HepG2 (cell line): ENCODE data around the gene USP43. TPM values are rescaled to one million over a fixed set of nuclear protein-coding genes. Genes with fewer than 3 reads are reported as not detected.

Source experiments
- ATAC-seq: fragments of 200-7000 bp; cut with Tn5 transposase; 3 replicates; pipeline ENCODE4 v1.9.1; 2020; ENCODE audit warnings: mild to moderate bottlenecking, moderate library complexity
- BruUV-seq: library from RNA; stranded (reverse); fragments of 400-500 nt; replicated peaks from 2 replicates; lab custom pipeline; 2021; lab: Mats Ljungman, UMichigan
- CTCF ChIA-PET: fragments of 300-600 bp; formaldehyde crosslinking; extraction: SDS; loops from one replicate; lab custom pipeline; 2021; ENCODE audit warnings: low total read pairs, inconsistent platforms, low intra/inter-chr PET ratio; lab: Yijun Ruan, JAX
- POLR2A ChIA-PET: fragments of 350-600 bp; sonication (Branson Sonifier 250); formaldehyde crosslinking; loops from one replicate; lab custom pipeline; 2020; ENCODE audit warnings: antibody characterized with exemption, inconsistent platforms; lab: Yijun Ruan, JAX
- DNase-seq: peaks from one replicate; pipeline ENCODE4 v3.0.0-alpha.2; 2015; ENCODE audit warnings: low spot score
- FAIRE-seq: peaks from 3 replicates; lab custom pipeline; 2011; peaks lifted over from hg19 to GRCh38; lab: Jason Lieb, UNC
- H2AFZ ChIP-seq: one replicate; pipeline ENCODE4 v1.6.1; 2011; ENCODE audit warnings: low read length, inconsistent platforms
- H3K27ac ChIP-seq: fragments of 300-600 bp; 3 replicates; pipeline ENCODE4 v1.8.0; 2011; ENCODE audit warnings: mixed run types, mild to moderate bottlenecking, mixed read lengths, low read length, inconsistent platforms; ENCODE audit not compliant: insufficient read depth; ENCODE audit errors: extremely low read length
- H3K27me3 ChIP-seq, 2 experiments: fragments of 200-600 bp in 1 of 2; 2 replicates in 1 of 2; 3 replicates in 1 of 2; pipeline versions ENCODE4 v1.6.0 to v1.8.0; 2011; ENCODE audit warnings: low read length in 2 of 2, mild to moderate bottlenecking in 2 of 2, moderate library complexity in 2 of 2, inconsistent platforms in 1 of 2; ENCODE audit not compliant: insufficient read depth in 2 of 2, control insufficient read depth in 1 of 2
- H3K36me3 ChIP-seq, 2 experiments: fragments of 200-600 bp in 1 of 2; replicated peaks in 1 of 2; 2 replicates in 1 of 2; 3 replicates in 1 of 2; pipeline versions ENCODE4 v1.5.1 to v1.8.0; 2011; ENCODE audit warnings: low read length in 2 of 2, inconsistent platforms in 1 of 2; ENCODE audit not compliant: insufficient read depth in 2 of 2, control insufficient read depth in 1 of 2
- H3K4me1 ChIP-seq: 2 replicates; pipeline ENCODE4 v1.5.1; 2012; ENCODE audit warnings: low read length, inconsistent platforms; ENCODE audit not compliant: insufficient read depth
- H3K4me2 ChIP-seq: 2 replicates; pipeline ENCODE4 v1.6.0; 2011; ENCODE audit warnings: low read depth, low read length, inconsistent platforms
- H3K4me3 ChIP-seq, 3 experiments: fragments of 200-600 bp in 1 of 3; sonication (generic), shearing (Covaris generic) in 1 of 3; replicated peaks in 1 of 3; 2 replicates each; pipeline ENCODE4 v1.5.1; 2011 to 2016; ENCODE audit warnings: low read length in 3 of 3, inconsistent platforms in 2 of 3, low read depth in 2 of 3, mild to moderate bottlenecking in 2 of 3, control low read depth in 1 of 3, mixed read lengths in 1 of 3; ENCODE audit not compliant: insufficient read depth in 1 of 3
- H3K79me2 ChIP-seq: one replicate; pipeline ENCODE4 v1.6.1; 2011; ENCODE audit warnings: low read length, inconsistent platforms; ENCODE audit not compliant: insufficient read depth
- H3K9ac ChIP-seq: 2 replicates; pipeline ENCODE4 v1.6.0; 2011; ENCODE audit warnings: mild to moderate bottlenecking, low read depth, low read length, inconsistent platforms; ENCODE audit not compliant: insufficient read depth
- H3K9me3 ChIP-seq: 2 replicates; pipeline ENCODE4 v1.5.1; 2012; ENCODE audit warnings: mild to moderate bottlenecking, low read length
- H4K20me1 ChIP-seq: 2 replicates; pipeline ENCODE4 v1.6.0; 2011; ENCODE audit warnings: inconsistent platforms, mild to moderate bottlenecking, low read length, moderate library complexity; ENCODE audit not compliant: insufficient read depth
- FLYWCH1 ChIP-seq: sonication (generic); formaldehyde crosslinking; IDR thresholded peaks from 2 replicates; pipeline ENCODE4 v1.8.1; 2023; ENCODE audit warnings: mild to moderate bottlenecking, missing genetic modification reagents
- GRHL1 ChIP-seq: sonication (generic); formaldehyde crosslinking; conservative IDR thresholded peaks from 2 replicates; pipeline ENCODE4 v1.8.0; 2022; ENCODE audit warnings: missing genetic modification reagents
- HDAC1 ChIP-seq: sonication (generic); formaldehyde crosslinking; IDR thresholded peaks from 2 replicates; pipeline ENCODE4 v1.5.1; 2020; ENCODE audit warnings: mild to moderate bottlenecking, missing genetic modification reagents
- KDM3A ChIP-seq: IDR thresholded peaks from 2 replicates; pipeline ENCODE4 v1.6.1; 2018; ENCODE audit warnings: low read depth, missing compliant biosample characterization
- MLX ChIP-seq: IDR thresholded peaks from 2 replicates; pipeline ENCODE4 v1.6.1; 2016
- NR2F6 ChIP-seq, 2 experiments: IDR thresholded peaks; 2 replicates each; pipeline ENCODE4 v1.6.1; 2016; ENCODE audit warnings: antibody characterized with exemption in 1 of 2, mild to moderate bottlenecking in 1 of 2
- NRL ChIP-seq: sonication (generic); formaldehyde crosslinking; IDR thresholded peaks from 2 replicates; pipeline ENCODE4 v1.5.0; 2020; ENCODE audit warnings: missing genetic modification reagents, mild to moderate bottlenecking, moderate library complexity, borderline replicate concordance
- RBFOX2 ChIP-seq: fragments of 200-400 bp; formaldehyde crosslinking; IDR thresholded peaks from 2 replicates; pipeline ENCODE4 v1.6.1; 2017; ENCODE audit warnings: low read depth, mild to moderate bottlenecking, low read length
- SIN3B ChIP-seq: fragments of 150-350 bp; IDR thresholded peaks from 2 replicates; pipeline ENCODE4 v1.6.1; 2014; ENCODE audit warnings: low read length
- STAT5B ChIP-seq: sonication (generic); formaldehyde crosslinking; IDR thresholded peaks from 2 replicates; pipeline ENCODE4 v1.4.0; 2020; ENCODE audit warnings: missing genetic modification reagents
- USF2 ChIP-seq, 2 experiments: sonication (generic) in 1 of 2; formaldehyde crosslinking in 1 of 2; IDR thresholded peaks; 2 replicates each; pipeline versions ENCODE4 v1.5.1 to v1.6.1; 2011 to 2020; ENCODE audit warnings: borderline replicate concordance in 1 of 2, low read depth in 1 of 2, low read length in 1 of 2, mild to moderate bottlenecking in 1 of 2, missing genetic modification reagents in 1 of 2, moderate library complexity in 1 of 2
- ZBTB39 ChIP-seq: sonication (generic); formaldehyde crosslinking; IDR thresholded peaks from 2 replicates; pipeline ENCODE4 v1.5.0; 2020; ENCODE audit warnings: missing genetic modification reagents
- ZMYM3 ChIP-seq: sonication (generic); formaldehyde crosslinking; IDR thresholded peaks from 2 replicates; pipeline ENCODE4 v1.5.1; 2020; ENCODE audit warnings: mild to moderate bottlenecking, missing genetic modification reagents
- ZNF101 ChIP-seq: sonication (generic); formaldehyde crosslinking; IDR thresholded peaks from 2 replicates; pipeline ENCODE4 v1.4.0; 2020; ENCODE audit warnings: mild to moderate bottlenecking, low read depth, missing genetic modification reagents, borderline replicate concordance
- ZNF770 ChIP-seq: sonication (generic); formaldehyde crosslinking; IDR thresholded peaks from 2 replicates; pipeline ENCODE4 v1.5.0; 2020; ENCODE audit warnings: mild to moderate bottlenecking, missing genetic modification reagents
- WGBS: methylation state at CpG from one replicate; pipeline ENCODE4 v1.1.6; 2017; ENCODE audit warnings: low lambda C conversion rate; 5-methylcytosine and 5-hydroxymethylcytosine counted together
- in situ Hi-C: cut with HindIII; loops from 2 replicates; pipeline ENCODE4 v1.10.0; 2017; ENCODE audit warnings: low pct_unique_long_range_greater_than_20kb; ENCODE audit not compliant: extremely low pct_ligation_motif_present
- intact Hi-C: fragments of 100-400 bp; cut with micrococcal nuclease; formaldehyde crosslinking; loops from one replicate; pipeline ENCODE4 v1.10.0; 2022; ENCODE audit not compliant: unreplicated experiment
- polyA plus RNA-seq, 8 experiments: library from polyadenylated mRNA; depleted of rRNA in 3 of 8; stranded (reverse) in 7 of 8; unstranded in 1 of 8; fragments of >200 nt; fragmentation: Illumina TruSeq in 4 of 8; extraction: Trizol in 4 of 8; gene quantifications; 2 replicates each; pipeline versions ENCODE4 v1.2.1 to v1.2.3, GENCODE V29; 2011 to 2016; ENCODE audit warnings: low read depth in 4 of 8, missing spikeins in 1 of 8, mixed read lengths in 1 of 8; ENCODE audit not compliant: insufficient read depth in 1 of 8
- total RNA-seq, 5 experiments: library from RNA; depleted of rRNA; stranded (reverse); fragments of >200 nt; fragmentation: Illumina TruSeq; extraction: Trizol; gene quantifications; 2 replicates each; pipeline ENCODE4 v1.2.3, GENCODE V29; 2016; ENCODE audit warnings: low read depth in 1 of 5

USP43 gene
- total and polyA plus RNA-seq, 2 of the 13 experiments (the other 11 are each of a cell fraction or from before 2014, with no cell fraction given), result 1.6 to 2.2 TPM

- no peak overlapping the region for H3K27ac ChIP-seq
- no peak overlapping the region for H3K4me2 ChIP-seq
- ChIA-PET CTCF (no interaction called here), POLR2A (no interaction called here)
- DNase-seq, result no peak
- H3K36me3 ChIP-seq, result no peaks in the 10 kb centered on the region
- no peaks in the 10 kb centered on the region for H3K9me3 ChIP-seq
- H3K27me3 ChIP-seq, result no peaks in the 10 kb centered on the region; a peak in 1 of 5 replicates
- H3K9ac ChIP-seq, result no peak overlapping the region
- no peaks in the 10 kb centered on the region for H4K20me1 ChIP-seq
- no peak for ATAC-seq
- H3K4me3 ChIP-seq, result no peak overlapping the region
- FAIRE-seq, result no peak
- no peaks in the 10 kb centered on the region for H3K79me2 ChIP-seq
- H2AFZ ChIP-seq, result no peak overlapping the region
- intact Hi-C loops (no loop called here), in situ Hi-C loops (no loop called here)
- no TSS peak for BruUV-seq
- TF ChIP-seq GRHL1 (CRISPR knock-in tag), result no peak
- TF ChIP-seq ZBTB39 (CRISPR knock-in tag), result no peak
- TF ChIP-seq NRL, result no peak
- TF ChIP-seq ZNF101 (CRISPR knock-in tag), result no peak
- no peak for TF ChIP-seq NR2F6 (IDR thresholded peaks at IDR 0.05)
- TF ChIP-seq NR2F6 (CRISPR knock-in tag; IDR thresholded peaks at IDR 0.05), result no peak
- no peak for TF ChIP-seq KDM3A (CRISPR knock-in tag)
- no peak for TF ChIP-seq RBFOX2
- no peak for TF ChIP-seq SIN3B
- TF ChIP-seq ZMYM3 (CRISPR knock-in tag), result no peak
- TF ChIP-seq STAT5B (CRISPR knock-in tag), result no peak
- no peak for TF ChIP-seq FLYWCH1 (CRISPR knock-in tag)
- no peak for TF ChIP-seq HDAC1 (CRISPR knock-in tag)
- no peak for TF ChIP-seq MLX (CRISPR knock-in tag)
- TF ChIP-seq USF2 (IDR thresholded peaks at IDR 0.05; ENCODE audit: low read depth, low read length), result no peak
- TF ChIP-seq USF2 (CRISPR knock-in tag; IDR thresholded peaks at IDR 0.05; ENCODE audit: borderline replicate concordance), result no peak
- TF ChIP-seq ZNF770, result no peak
- 50% methylated on average over 6 of the region's 6 CpGs for WGBS
- H3K4me1 ChIP-seq, result no peaks in the 10 kb centered on the region
These were observed 24.3 kb downstream of the USP43 start for GRCh38 chr17:9669551-9670008.
